ENCODE results near the gene HMCN1.

DNA sequence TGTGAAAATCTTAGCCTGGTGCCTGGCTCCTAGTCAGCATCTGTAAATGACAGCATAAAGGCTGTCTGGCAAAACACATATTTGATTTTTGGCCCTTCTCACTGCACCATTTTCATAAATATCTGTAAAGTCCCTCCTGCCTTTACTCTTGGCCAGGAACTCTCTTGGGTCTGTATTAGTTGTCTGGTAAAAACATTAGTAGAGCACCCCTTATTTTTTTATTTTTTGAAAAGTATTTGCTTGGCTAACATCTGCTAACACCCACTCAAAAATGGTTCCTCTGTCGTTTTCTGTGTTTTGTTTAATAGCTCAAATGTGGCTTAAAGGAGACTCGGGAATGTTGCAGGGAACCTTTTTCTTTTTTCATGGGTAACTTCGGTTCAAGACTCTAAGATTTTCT lies 293.4 kb downstream of the HMCN1 start:
- TF ChIP-seq, protein P1, sequence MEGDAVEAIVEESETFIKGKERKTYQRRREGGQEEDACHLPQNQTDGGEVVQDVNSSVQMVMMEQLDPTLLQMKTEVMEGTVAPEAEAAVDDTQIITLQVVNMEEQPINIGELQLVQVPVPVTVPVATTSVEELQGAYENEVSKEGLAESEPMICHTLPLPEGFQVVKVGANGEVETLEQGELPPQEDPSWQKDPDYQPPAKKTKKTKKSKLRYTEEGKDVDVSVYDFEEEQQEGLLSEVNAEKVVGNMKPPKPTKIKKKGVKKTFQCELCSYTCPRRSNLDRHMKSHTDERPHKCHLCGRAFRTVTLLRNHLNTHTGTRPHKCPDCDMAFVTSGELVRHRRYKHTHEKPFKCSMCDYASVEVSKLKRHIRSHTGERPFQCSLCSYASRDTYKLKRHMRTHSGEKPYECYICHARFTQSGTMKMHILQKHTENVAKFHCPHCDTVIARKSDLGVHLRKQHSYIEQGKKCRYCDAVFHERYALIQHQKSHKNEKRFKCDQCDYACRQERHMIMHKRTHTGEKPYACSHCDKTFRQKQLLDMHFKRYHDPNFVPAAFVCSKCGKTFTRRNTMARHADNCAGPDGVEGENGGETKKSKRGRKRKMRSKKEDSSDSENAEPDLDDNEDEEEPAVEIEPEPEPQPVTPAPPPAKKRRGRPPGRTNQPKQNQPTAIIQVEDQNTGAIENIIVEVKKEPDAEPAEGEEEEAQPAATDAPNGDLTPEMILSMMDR (IDR thresholded peaks at IDR 0.05), result no peak
- TF ChIP-seq POLR2A (IDR thresholded peaks at IDR 0.05) (no peak), POLR2AphosphoS5 (IDR thresholded peaks at IDR 0.05) (no peak), EP300 (IDR thresholded peaks at IDR 0.05) (no peak)
